Measurements from ENCODE around the gene SMU1. TPM values are rescaled to one million over a fixed set of nuclear protein-coding genes. Genes with fewer than 3 reads are reported as not detected.

Gene SMU1
- total and polyA plus RNA-seq, 2 donors (not counting 1 experiment from before 2014, with no cell fraction given), result 19.1 to 31.0 TPM

- H3K4me2 ChIP-seq (ENCODE audit: extremely low read depth, insufficient read depth, low read length), result no peak overlapping the region
- H3K36me3 ChIP-seq (ENCODE audit: control insufficient read depth, insufficient read depth, low read length), result peaks cover 19% of the 10 kb centered on the region
- no peak for TF ChIP-seq CTCF (conservative IDR thresholded peaks at IDR 0.05 in 1 of 2, IDR thresholded peaks at IDR 0.05 in 1 of 2; ENCODE audit: low read depth in 1 of 2, low read length in 2 of 2)
- TF ChIP-seq EZH2 (IDR thresholded peaks at IDR 0.05; ENCODE audit: low read length, missing control alignments), result no peak
Measured at GRCh38 chr9:33040792-33041431, 35.6 kb downstream of the SMU1 start.

GRCh38 chr9:33032865-33033264 is 43.6 kb downstream of the SMU1 start:
- TF ChIP-seq EZH2 (IDR thresholded peaks at IDR 0.05; ENCODE audit: low read length, missing control alignments), result no peak
- TF ChIP-seq CTCF (conservative IDR thresholded peaks at IDR 0.05 in 1 of 2, IDR thresholded peaks at IDR 0.05 in 1 of 2; ENCODE audit: low read depth in 1 of 2, low read length in 2 of 2), result no peak
- H3K9me3 ChIP-seq (ENCODE audit: control insufficient read depth, insufficient read depth, low read depth, low read length), result no peaks in the 10 kb centered on the region
- H3K4me2 ChIP-seq (ENCODE audit: extremely low read depth, insufficient read depth, low read length), result no peak overlapping the region
- no peak for DNase-seq (ENCODE audit: low read depth in 2 of 2)
- H3K4me1 ChIP-seq (ENCODE audit: control insufficient read depth, extremely low read depth, insufficient read depth, low read length), result peaks cover 9% of the 10 kb centered on the region
- no peaks in the 10 kb centered on the region for H3K27me3 ChIP-seq (ENCODE audit: control insufficient read depth, insufficient read depth, low read length)
- H3K27ac ChIP-seq (ENCODE audit: insufficient read depth, low read length), result no peak overlapping the region
- H3K9ac ChIP-seq (ENCODE audit: insufficient read depth, low read length), result no peak overlapping the region
- H3K79me2 ChIP-seq (ENCODE audit: control insufficient read depth, insufficient read depth, low read length), result peaks cover 59% of the 10 kb centered on the region
- peaks cover 26% of the 10 kb centered on the region for H3K36me3 ChIP-seq (ENCODE audit: control insufficient read depth, insufficient read depth, low read length)
- H3K4me3 ChIP-seq (replicated peaks in 1 of 4; ENCODE audit: control extremely low read depth in 1 of 4, insufficient read depth in 1 of 4, low read depth in 3 of 4, low read length in 4 of 4), result no peak overlapping the region
- no peaks in the 10 kb centered on the region for H4K20me1 ChIP-seq (ENCODE audit: control insufficient read depth, extremely low read depth, insufficient read depth, low read length)
- no peak overlapping the region for H2AFZ ChIP-seq (ENCODE audit: low read length)

More at GRCh38 chr9:33040792-33041431, 35.6 kb downstream of the SMU1 start:
- H4K20me1 ChIP-seq (ENCODE audit: control insufficient read depth, extremely low read depth, insufficient read depth, low read length), result no peaks in the 10 kb centered on the region
- H3K27ac ChIP-seq (ENCODE audit: insufficient read depth, low read length), result no peak overlapping the region
- H2AFZ ChIP-seq (ENCODE audit: low read length), result no peak overlapping the region
- H3K4me1 ChIP-seq (ENCODE audit: control insufficient read depth, extremely low read depth, insufficient read depth, low read length), result peaks cover 7% of the 10 kb centered on the region
- no peaks in the 10 kb centered on the region for H3K27me3 ChIP-seq (ENCODE audit: control insufficient read depth, insufficient read depth, low read length)
- no peak overlapping the region for H3K4me3 ChIP-seq (replicated peaks in 1 of 4; ENCODE audit: control extremely low read depth in 1 of 4, insufficient read depth in 1 of 4, low read depth in 3 of 4, low read length in 4 of 4)
- no peak overlapping the region for H3K9ac ChIP-seq (ENCODE audit: insufficient read depth, low read length)
- peak in 1 of 2 donors; percentile 38 for DNase-seq (ENCODE audit: low read depth in 2 of 2)
- no peaks in the 10 kb centered on the region for H3K9me3 ChIP-seq (ENCODE audit: control insufficient read depth, insufficient read depth, low read depth, low read length)
- no peaks in the 10 kb centered on the region for H3K79me2 ChIP-seq (ENCODE audit: control insufficient read depth, insufficient read depth, low read length)

- Histone ChIP-seq H3K4me2 (ENCODE audit: extremely low read depth, insufficient read depth, low read length) (peak overlapping the region; percentile 26), H2AFZ (ENCODE audit: low read length) (no peak overlapping the region), H3K27me3 (ENCODE audit: control insufficient read depth, insufficient read depth, low read length) (no peaks in the 10 kb centered on the region), H4K20me1 (ENCODE audit: control insufficient read depth, extremely low read depth, insufficient read depth, low read length) (no peaks in the 10 kb centered on the region), H3K79me2 (ENCODE audit: control insufficient read depth, insufficient read depth, low read length) (peaks cover 65% of the 10 kb centered on the region), H3K9ac (ENCODE audit: insufficient read depth, low read length) (no peak overlapping the region), H3K36me3 (ENCODE audit: control insufficient read depth, insufficient read depth, low read length) (peaks cover 24% of the 10 kb centered on the region), H3K27ac (ENCODE audit: insufficient read depth, low read length) (no peak overlapping the region), H3K4me3 (replicated peaks in 1 of 4; ENCODE audit: control extremely low read depth in 1 of 4, insufficient read depth in 1 of 4, low read depth in 3 of 4, low read length in 4 of 4) (no peak overlapping the region), H3K4me1 (ENCODE audit: control insufficient read depth, extremely low read depth, insufficient read depth, low read length) (peaks cover 9% of the 10 kb centered on the region), H3K9me3 (ENCODE audit: control insufficient read depth, insufficient read depth, low read depth, low read length) (no peaks in the 10 kb centered on the region)
- TF ChIP-seq CTCF (conservative IDR thresholded peaks at IDR 0.05 in 1 of 2, IDR thresholded peaks at IDR 0.05 in 1 of 2; ENCODE audit: low read depth in 1 of 2, low read length in 2 of 2) (no peak), EZH2 (IDR thresholded peaks at IDR 0.05; ENCODE audit: low read length, missing control alignments) (no peak)
- no peak for DNase-seq (ENCODE audit: low read depth in 2 of 2)
Measured at GRCh38 chr9:33032292-33032691, 44.2 kb downstream of the SMU1 start.
